HL-60 (cell line): ENCODE results near the gene HACD1.
A peak's percentile ranks its signal among the peaks of the same experiment; 100 is the strongest.

Experiments
- DNase-seq, 2 experiments: peaks; one replicate each; pipeline ENCODE4 v3.0.0-alpha.2; 2010 to 2020; ENCODE audit warnings: low read depth in 1 of 2, low spot score in 1 of 2
- H3K27ac ChIP-seq: fragments of 250-450 bp; sonication (Bioruptor Pico); replicated peaks from 2 replicates; pipeline ENCODE4 v1.5.1; 2020; ENCODE audit warnings: mild to moderate bottlenecking, moderate library complexity
- H3K27me3 ChIP-seq: fragments of 250-450 bp; sonication (Bioruptor Pico); 2 replicates; pipeline ENCODE4 v1.5.1; 2021; ENCODE audit warnings: mild to moderate bottlenecking, moderate library complexity; ENCODE audit not compliant: insufficient read depth, poor library complexity, severe bottlenecking
- H3K4me3 ChIP-seq: replicated peaks from 2 replicates; pipeline ENCODE4 v1.5.1; 2011; ENCODE audit warnings: mild to moderate bottlenecking, control low read depth, low read length; ENCODE audit not compliant: insufficient read depth
- CTCF ChIP-seq: IDR thresholded peaks from one replicate; pipeline ENCODE4 v1.5.1; 2011; ENCODE audit warnings: low read length, control low read depth, inconsistent platforms; ENCODE audit not compliant: insufficient read depth
- GABPA ChIP-seq: IDR thresholded peaks from 2 replicates; pipeline ENCODE4 v1.6.1; 2012; ENCODE audit warnings: low read depth
- POLR2AphosphoS5 ChIP-seq: IDR thresholded peaks from 2 replicates; pipeline ENCODE4 v1.6.1; 2012; ENCODE audit warnings: low read depth
- REST ChIP-seq: IDR thresholded peaks from 2 replicates; pipeline ENCODE4 v1.6.1; 2012; ENCODE audit warnings: low read depth; ENCODE audit not compliant: insufficient replicate concordance
- SPI1 ChIP-seq: IDR thresholded peaks from 2 replicates; pipeline ENCODE4 v1.6.1; 2012; ENCODE audit warnings: low read depth, mild to moderate bottlenecking, borderline replicate concordance

The HACD1 gene

GRCh38 chr10:17659365-17659764, 42.2 kb upstream of the HACD1 start:
- no peak for DNase-seq
- Histone ChIP-seq H3K27ac (no peak overlapping the region), H3K4me3 (no peak overlapping the region), H3K27me3 (no peaks in the 10 kb centered on the region)
- no peak for TF ChIP-seq GABPA
- no peak for TF ChIP-seq CTCF
- no peak for TF ChIP-seq SPI1
- no peak for TF ChIP-seq REST
- TF ChIP-seq POLR2AphosphoS5: no peak

GRCh38 chr10:17657103-17657500, 39.9 kb upstream of the HACD1 start:
- H3K4me3 ChIP-seq: no peak overlapping the region
- no peak overlapping the region for H3K27ac ChIP-seq
- H3K27me3 ChIP-seq: no peaks in the 10 kb centered on the region
- TF ChIP-seq GABPA (no peak), POLR2AphosphoS5 (no peak), CTCF (no peak), SPI1 (no peak), REST (no peak)
- no peak for DNase-seq

- no peak for TF ChIP-seq POLR2AphosphoS5
- Histone ChIP-seq H3K27ac (no peak overlapping the region), H3K27me3 (no peaks in the 10 kb centered on the region), H3K4me3 (no peak overlapping the region)
- DNase-seq: peak; percentile 3 to 7
These were observed 38.5 kb upstream of the HACD1 start for GRCh38 chr10:17655567-17656146.

GRCh38 chr10:17655009-17655408, 37.8 kb upstream of the HACD1 start:
- Histone ChIP-seq H3K27me3 (no peaks in the 10 kb centered on the region), H3K4me3 (no peak overlapping the region), H3K27ac (no peak overlapping the region)
- TF ChIP-seq REST (no peak), GABPA (no peak), POLR2AphosphoS5 (no peak), CTCF (no peak), SPI1 (no peak)
- no peak for DNase-seq
